HG03378 (cell line): ENCODE data around the gene GPSM1.
"Not testable (repeated sequence)": the region's sequence is repeated elsewhere in the genome, so short reads cannot be mapped to it uniquely, and the experiment has no call there.

ENCODE experiments used
- ATAC-seq: cut with Tn5 transposase; IDR thresholded peaks from one replicate; pipeline ENCODE4 v1.9.1; 2021; ENCODE audit warnings: mild to moderate bottlenecking, moderate library complexity; ENCODE audit not compliant: unreplicated experiment

GPSM1 gene

DNA sequence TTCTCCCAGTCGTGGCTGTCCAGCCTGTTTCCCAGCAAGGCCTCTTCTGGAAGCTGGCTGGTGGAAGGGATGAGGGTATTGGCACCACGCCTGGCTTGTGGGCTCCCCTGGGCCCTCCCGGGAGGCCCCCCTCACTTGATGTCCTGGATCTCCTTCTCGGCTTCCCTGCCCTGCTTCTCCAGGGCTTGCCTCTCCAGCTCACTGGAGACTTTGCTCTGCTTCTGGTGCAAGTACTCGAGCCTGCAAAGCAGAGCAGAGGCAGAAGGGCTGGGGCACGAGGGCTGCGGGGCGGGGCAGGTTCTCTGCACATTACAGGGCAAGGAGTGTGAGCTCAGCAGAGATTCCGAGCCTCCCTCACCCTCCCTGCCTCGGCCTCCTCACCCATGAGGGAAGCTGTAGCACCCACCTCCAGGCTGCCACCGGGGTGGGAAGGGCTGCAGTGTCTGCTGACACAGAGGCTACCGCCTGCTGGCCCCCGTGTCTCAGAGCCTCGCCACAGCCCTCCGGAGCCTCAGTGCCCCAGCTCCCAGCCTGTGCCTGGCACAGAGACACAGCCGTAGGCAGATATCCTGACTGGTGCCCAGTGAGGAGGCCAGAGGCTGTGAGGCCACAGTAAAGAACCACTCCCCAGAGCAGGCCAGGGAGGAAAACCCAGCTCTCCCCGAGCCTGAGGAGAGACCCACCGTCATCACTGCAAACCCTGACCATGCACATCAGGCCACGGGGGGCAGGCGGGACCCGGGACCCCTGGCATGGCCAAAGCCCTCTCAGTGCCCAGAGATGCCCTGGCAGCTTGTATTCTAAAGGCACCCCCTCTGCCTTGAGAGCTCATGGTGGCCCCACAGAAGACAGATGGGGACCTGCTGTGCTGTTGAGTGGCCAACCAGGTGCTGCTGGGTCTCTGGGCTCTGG, 65.5 kb downstream of the GPSM1 start:
- ATAC-seq, result no peak

DNA sequence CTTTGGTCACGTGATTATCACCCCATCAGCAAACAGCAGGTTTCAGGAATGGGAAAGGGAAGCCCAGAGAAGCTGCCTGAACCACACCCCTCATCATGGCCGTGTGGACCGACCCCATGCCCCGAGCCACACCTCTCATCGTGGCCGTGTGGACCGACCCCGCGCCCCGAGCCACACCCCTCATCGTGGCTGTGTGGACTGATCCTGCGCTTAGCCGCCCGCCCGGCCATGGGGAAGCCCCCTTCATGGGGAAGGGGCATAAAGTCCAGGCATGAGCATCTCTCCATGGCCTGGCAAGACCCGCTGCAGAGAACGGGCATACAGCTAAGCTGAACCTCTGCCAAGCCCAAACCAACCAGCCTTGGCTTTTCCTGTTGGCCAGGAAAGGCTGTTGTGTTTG, 66.2 kb downstream of the GPSM1 start:
- ATAC-seq, result no peak

DNA sequence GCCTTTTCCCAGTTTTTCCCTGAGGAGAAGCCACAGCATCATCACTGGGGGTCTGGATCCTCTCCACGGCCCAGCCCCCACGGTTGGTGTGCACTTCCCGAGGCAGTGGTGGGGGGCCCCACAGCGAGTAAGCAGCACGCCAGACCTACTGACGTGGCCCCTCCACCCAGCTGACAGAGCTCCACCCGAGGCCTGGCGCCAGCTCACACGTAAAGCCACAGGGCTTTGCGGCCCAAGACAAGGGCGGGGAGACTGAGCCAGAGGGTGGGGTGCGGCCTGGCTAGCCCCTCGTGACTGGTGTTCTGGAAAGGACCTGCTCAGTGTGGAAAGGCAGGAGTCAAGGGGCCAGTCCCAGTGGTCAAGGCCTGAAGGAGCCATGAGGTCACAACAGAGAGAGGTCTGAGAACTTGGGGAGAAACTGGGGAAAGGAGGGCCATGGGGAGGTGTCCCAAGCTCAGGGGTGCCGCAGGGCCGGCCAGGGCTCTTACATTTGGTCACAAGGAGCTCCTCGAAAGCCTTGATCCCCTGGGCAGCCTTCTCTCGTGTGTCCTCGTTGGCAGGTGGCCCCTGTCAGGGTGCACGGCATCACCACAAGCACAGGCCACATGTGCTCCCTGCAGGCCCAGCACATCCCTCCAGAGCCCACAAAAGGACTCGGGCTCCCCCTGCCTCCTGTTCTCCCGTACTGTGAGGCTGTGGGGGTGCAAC, 67.1 kb downstream of the GPSM1 start:
- ATAC-seq, result no peak

DNA sequence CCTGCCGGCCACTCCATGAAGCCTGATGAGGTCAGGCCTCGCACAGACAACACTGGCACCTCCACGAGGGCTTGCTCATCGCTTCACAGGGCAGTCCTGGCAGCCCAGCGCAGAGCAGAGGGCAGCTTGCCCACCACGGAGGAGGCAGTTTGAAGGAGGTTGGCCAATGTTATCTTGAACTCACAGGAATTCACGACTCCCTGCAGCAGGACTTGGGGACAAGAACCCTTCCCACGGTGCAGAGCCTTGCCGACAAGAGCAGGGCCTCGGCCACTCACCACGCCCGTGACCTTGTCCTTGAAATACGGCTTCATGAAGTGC, 67.6 kb downstream of the GPSM1 start:
- ATAC-seq, result no peak

DNA sequence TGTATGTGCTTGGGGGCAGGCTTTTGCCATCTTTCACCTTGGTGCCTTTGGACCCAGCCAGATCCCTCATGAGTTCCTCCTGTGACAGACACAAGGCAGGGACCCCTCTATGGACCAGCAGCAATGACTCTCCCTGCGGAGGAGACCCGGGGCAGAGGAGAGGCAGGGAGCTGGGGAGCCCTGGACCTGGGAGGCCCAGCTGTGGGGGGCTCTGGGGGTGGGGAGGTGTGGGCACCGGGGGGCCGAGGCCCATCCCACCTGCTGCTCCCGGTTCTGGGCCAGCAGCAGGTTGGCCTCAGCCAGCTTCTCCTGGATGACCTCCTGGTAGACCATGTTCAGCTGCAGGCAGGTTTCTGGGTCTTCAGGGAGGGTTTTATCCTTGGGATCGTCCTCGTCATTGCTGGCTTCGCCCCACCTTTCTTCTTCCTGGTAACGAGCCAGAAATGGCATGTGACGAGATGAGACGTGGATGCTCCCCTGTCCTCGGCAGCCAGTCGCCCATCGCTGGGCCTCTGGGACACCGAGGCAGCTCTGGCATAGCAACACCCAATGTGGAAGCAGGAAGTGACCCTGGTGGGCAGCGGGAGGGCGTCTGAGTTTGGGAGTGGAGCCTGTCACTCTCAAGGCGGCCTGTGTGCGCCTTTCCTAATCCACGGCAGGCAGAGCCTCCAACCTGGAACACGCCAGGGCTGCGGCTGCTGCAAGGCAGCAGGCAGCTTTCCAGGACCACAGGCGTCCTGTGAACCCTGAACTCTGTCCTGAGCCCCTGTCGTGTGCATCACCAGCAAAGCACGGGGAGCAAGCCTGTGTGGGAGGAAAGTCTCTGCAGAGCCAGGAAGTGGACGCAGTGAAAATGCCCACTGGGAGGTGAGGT, 68.2 kb downstream of the GPSM1 start:
- ATAC-seq, result no peak

DNA sequence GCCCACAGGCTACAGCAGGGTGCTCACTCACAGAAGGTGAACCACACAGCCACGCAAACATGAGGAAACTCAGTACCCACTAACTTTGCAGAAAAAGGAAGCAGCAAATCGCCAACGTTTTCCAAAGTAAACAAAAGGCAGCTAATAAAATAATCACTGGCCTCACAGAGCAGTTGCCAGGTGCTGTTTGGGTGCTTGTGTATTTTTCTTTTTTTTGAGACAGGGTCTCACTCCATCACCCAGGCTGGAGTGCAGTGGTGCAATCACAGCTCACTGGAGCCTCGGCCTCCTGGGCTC, 68.8 kb downstream of the GPSM1 start:
- no peak for ATAC-seq

DNA sequence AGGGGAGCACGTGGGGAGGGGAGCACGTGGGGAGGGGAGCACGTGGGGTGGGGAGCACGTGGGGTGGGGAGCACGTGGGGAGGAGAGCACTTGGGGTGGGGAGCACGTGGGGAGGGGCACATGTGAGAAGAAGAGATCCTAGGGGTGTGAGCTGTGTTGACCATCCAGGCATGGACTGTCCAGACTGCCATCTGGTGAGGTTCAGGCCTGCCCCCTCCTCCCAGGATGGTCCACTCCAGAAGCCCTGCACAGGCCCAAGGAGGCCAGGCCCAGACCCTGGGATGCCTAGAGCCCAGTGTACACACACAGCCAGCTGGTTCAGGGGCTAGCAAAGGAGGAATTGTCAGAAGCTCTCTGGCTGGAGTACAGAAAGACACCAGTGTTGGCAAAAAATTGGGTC, 70.3 kb downstream of the GPSM1 start:
- no peak for ATAC-seq

DNA sequence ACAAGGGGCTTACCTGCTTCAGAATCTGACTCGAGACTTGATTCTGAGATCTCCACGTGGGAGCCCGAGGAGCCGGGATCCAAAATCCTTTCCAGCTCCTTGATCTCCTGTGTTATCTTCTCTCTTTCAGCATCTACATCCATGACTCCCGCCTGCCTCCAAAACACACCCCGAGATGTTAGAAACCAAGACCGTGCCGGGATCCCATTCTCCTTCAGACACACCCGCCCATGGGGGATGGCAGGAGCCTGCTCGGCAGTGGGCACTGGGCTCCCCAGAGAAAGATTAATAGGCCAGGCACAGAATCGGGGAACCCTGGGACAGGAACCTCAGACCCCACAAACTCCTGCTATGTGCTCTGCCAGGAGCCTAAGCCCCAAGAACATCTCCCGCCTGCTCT, 70.9 kb downstream of the GPSM1 start:
- ATAC-seq, result no peak

DNA sequence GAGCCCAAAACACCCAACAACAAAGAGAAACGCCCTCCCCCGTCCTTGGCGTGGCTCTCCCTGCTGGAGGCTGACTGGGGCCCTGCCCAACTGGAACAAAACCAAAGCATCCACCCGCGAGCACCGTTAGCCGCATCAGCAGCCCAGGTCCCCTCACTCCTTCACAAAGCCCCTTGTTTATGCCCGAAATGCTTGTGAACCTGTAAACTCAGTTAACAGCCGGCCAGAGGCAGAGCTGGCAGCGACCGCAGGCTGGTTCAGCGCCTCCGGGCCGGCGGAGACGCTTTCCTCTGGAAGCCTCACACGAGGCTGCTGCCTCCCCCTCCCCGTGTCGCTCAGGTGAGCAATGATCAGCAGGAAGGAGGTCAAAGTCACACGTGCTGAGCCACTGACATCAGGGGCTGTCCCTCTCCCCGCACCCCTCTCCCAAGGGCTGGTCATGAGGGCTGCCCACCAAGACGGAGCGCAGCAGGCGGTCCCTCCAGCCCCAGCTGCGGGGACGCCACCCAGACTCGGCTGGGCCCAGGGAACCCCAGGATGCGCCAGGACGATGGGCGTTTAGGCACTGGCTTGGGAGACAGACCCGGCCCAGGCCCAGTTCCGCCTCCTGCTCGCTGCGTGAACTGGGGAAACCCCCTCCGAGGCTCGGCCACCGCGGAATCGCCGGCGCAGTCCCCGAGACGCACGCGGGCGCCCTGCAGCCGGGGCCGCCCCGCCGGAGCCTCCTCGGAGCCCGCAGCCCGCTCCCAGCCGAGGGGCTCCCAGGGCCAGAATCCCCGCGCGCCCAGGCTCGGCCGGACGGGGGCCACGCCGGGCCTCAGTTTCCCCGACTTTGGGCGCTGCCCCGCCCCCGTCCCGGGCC, 72.1 kb downstream of the GPSM1 start:
- ATAC-seq, result no peak

DNA sequence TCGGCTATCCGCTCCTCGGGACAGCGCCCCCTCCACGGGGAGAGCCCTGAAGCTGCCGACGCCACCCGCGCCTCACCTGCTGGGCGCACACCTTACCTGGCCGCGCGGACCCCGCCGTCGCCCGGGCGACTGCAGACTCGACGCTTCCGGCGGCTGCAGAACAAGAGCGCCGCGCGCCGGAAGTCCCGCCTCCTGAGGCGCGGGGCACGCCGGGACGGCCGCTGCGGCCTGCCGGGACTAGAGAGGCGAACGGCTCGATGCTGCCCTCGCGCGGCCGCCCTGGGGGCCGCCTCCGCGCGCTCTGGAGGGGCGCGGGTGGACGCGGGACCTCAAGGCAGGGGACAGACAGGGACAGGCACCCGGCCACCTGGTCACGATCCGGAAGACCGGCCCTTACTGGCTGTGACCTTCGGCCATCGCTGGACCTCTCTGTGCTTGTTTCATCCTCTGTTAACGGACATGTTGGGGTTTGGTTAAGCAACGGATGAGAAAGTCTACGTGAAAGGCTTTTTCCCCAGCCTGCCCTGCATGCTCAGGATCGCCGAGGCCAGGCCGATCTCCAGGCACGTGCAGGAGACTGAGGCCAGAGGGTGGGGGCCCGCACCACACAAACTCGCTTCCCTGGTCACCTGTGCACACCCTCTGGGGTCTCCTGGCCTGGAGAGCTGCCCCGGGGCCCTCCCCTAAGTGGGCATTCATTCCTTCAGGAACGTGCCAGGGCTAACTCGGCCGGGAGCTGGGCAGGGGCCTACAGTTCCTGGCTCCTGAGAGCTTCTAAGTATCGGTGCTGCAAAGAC, 72.9 kb downstream of the GPSM1 start, which contains the start of gene SNAPC4:
SNAPC4 (minus strand) TSS at position 133 of the 797 bp plus-strand sequence. CDS start 1,742 bp downstream, outside the sequence.
- no peak for ATAC-seq

DNA sequence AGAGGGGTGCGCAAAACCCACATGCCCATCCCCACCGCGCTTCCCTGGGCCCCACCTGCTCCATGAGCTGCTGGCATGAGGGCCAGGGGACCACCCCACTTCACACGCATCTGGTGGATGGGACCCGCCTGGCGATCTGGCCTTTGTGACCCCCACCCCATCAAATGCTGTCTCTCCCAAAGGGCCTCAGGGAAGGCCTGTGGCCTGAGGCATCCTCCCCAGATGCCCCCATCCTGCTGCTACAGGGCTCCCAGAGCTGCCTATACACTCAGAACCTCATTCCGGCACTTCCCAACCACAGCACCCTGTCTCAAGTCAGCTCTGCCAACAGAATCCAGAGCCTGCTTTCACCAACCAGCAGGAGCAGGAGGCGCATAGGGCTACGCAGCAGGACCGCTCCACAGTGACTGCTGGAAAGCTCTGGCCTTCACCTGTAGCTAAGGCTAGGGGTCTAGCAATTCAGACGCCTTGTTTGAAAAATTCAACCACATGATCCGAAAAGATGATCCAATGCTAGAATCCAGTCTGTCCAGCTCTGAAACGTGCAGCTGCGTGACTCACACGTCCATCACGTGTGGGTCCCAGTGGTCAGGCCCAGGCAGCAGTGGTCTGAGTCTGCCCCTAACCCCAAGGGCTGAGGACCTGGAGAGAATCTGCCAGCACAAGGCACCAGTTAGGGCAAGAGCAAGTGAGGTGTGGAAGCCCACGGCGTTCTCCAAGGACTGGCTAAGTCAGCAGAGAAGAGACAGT, 74.0 kb downstream of the GPSM1 start:
- no peak for ATAC-seq

DNA sequence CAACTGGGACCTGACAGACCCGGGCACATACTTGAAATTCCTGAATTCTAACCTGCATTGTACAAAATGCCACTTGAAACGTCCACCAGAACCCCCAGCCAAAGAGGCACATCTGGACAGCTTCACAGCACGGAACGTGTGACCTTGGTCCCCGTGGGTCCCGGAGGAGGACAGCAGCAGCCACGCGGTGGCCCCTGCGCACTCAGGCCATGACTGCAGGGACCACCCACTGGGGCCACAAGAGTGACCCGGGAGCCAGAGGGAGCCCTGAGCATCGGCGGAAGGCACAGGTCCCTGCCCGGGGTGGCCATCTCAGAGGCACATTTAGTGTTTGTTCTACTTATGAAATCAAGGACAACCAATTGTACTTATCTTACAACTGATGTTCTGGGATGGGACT, 74.7 kb downstream of the GPSM1 start:
- no peak for ATAC-seq

DNA sequence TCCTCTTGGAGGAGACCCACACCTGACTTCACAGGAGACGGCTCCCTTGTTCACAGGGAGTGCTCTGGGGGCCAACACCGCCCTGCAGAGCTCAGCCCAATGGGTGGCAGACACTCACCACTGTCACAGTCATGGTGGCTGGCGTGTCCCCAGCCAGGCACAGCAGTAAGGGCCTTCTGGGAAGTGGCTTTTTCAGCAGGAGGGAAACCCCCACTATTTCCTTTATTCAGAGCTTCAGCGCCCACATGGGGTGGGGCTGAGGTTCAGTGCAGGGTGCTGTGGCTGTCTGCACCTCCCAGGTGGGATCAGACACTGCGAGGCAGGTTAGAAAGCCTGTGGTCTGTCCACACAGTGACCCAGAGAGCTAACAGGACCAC, 76.2 kb downstream of the GPSM1 start:
- no peak for ATAC-seq

DNA sequence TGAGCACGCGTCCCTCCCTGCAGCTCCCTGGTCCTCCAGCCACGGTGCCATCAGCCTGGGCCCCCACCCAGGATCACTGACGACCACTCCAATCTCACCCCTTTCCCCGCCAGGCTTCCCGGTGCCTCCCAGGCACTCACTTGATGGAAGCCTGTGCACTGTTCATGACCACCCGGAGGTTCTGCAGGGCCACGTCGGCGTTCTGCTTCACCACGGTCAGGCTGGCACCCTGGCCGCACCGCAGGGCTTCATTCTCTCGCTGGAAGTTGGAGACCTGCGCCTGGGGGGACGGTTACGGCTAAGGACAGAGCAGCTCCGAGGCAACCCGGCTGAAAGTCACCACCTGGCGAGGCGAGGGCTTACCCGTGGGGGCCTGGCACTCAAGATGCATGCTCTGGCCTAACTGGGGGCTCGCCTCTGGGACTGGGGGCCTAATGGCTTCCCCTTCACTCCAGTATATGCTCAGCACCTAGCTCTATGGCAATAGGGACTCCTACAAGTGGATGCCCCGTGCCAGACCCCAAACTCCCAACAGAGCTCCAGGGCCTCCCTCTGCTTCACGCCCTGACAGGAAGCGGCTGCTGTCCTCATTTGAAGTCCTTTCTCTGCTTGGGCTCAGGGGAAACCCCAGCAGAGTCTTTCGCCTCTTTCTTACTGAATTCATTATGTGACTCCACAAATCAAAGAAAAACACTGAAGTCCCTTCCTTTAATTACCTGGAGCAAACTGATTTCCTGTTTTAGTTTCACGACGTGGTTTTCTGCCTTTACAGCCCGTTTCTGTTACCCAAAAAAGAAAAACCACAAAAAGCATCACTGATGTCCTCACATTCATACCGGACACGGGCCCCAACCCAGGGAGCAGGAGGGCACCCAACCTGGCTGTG, 76.8 kb downstream of the GPSM1 start:
- ATAC-seq, result no peak

DNA sequence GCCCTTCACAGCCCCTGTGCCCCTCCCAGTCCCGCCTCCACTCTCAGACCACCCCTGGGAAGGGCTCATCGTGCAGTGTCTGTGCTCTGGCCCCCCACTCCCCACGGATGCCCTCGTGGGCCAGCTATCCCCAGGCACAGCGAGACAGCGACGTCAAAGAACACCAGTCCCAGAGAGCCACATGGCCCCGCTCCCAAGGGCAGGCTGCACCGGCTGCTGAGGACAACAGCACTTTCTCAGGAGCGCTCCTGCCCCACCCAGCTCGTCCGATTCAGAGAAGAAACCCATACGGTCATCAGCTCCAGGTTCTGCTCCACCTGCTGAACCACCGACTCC, 77.4 kb downstream of the GPSM1 start:
- ATAC-seq, result no peak

DNA sequence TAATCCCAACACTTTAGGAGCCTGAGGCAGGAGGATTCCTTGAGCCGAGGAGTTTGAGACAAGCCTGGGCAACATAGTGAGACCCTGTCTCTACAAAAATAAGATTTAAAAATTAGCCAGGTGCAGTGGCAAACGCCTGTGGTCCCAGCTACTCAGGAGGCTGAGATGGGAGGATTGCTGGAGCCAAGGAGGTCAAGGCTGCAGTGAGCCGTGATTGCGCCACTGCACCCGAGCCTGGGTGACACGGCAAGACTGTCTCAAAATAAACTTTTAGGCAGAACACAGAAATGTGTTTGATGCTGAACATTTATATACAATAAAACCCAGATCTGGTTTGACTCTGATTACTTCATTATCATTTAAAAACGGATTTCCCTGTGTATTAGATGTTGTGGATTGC, 78.1 kb downstream of the GPSM1 start:
- no peak for ATAC-seq

DNA sequence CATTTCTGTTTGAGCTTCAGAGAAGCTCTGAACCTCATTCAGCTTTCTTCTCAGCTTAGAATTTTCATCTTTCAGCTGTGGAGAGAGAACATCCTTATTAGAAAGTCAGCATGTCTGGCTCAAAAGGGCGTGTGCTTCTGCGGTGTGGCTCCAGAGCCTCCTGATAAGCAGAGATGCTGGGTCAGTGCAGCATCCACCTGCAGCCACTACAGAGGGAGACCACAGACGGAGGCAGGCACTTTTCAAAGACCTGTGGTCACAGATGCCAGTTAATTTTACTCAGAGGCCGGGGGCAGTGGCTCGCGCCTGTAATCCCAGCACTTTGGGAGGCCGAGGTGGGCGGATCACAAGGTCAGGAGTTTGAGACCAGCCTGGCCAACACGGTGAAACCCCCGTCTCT, 78.6 kb downstream of the GPSM1 start:
- ATAC-seq, result not testable (repeated sequence)

DNA sequence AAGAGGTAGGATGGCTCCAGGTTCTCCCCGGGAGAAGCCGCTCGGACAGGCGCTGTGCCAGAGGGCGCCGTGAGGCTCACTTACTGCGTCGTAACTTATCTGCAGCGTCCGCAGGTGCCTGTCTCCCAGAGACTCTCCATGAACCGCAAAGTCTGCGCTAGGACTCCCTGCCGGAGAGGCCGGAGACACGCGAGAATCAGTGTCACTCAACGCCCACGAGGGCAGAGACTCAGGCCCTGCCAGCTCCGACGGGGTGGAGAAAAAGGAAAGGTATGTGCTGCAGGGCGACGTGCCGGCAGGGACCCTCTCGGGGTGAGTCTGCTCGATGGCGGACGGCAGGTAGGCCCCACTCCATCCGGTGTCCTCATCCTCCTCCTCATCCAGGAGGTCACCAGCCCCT, 79.7 kb downstream of the GPSM1 start:
- ATAC-seq, result not testable (repeated sequence)
